Measurements from ENCODE around the gene DMBX1. TPM values are rescaled to one million over a fixed set of nuclear protein-coding genes. Genes with fewer than 3 reads are reported as not detected.

DMBX1 gene
- total RNA-seq, 1 donor from 2014 or later: not detected

DNA sequence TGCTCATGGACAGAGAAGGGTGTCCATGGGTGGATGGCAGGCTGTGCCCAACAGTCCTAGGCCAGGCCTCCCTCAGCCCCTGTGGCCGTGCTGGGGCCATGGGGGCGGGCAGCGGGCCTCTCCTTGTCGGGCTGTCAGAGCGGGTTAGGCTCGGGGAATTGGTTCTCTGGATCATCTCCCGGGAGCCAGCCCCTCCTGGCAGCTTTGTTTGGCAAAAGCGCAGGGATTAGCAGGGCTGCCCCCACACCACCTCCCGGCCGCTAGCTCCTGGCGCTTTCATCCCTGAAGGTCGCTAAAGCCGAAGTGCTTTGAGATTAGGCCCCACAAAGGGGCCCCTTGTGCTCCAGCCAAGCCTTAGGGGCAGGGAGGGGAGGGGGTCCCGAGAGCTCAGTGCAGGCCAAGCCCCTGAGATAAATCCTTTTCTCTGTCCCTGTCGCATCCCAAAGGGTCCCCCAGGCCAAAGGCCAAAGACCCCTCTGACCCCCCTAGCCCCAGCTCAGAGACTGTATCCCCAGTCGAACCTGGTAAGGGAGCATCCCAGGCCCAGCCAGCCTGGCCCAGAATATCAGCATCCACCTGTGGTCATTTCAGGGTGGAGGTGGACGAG, 9.8 kb upstream of the DMBX1 start:
- H3K36me3 Mint-ChIP-seq (ENCODE audit: low read depth): no peaks in the 10 kb centered on the region
- H3K27ac Mint-ChIP-seq (ENCODE audit: unreplicated experiment): no peak overlapping the region
- peak; percentile 42 for DNase-seq (ENCODE audit: low spot score)
- no peak overlapping the region for H3K4me3 Mint-ChIP-seq (ENCODE audit: unreplicated experiment)
- H3K27me3 Mint-ChIP-seq (ENCODE audit: low read depth): peaks cover 42% of the 10 kb centered on the region
- no peaks in the 10 kb centered on the region for H3K4me1 Mint-ChIP-seq (ENCODE audit: low read depth)
- TF ChIP-seq, protein P1, sequence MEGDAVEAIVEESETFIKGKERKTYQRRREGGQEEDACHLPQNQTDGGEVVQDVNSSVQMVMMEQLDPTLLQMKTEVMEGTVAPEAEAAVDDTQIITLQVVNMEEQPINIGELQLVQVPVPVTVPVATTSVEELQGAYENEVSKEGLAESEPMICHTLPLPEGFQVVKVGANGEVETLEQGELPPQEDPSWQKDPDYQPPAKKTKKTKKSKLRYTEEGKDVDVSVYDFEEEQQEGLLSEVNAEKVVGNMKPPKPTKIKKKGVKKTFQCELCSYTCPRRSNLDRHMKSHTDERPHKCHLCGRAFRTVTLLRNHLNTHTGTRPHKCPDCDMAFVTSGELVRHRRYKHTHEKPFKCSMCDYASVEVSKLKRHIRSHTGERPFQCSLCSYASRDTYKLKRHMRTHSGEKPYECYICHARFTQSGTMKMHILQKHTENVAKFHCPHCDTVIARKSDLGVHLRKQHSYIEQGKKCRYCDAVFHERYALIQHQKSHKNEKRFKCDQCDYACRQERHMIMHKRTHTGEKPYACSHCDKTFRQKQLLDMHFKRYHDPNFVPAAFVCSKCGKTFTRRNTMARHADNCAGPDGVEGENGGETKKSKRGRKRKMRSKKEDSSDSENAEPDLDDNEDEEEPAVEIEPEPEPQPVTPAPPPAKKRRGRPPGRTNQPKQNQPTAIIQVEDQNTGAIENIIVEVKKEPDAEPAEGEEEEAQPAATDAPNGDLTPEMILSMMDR (IDR thresholded peaks at IDR 0.05): no peak
- H3K9me3 Mint-ChIP-seq (ENCODE audit: low read depth): no peaks in the 10 kb centered on the region

DNA sequence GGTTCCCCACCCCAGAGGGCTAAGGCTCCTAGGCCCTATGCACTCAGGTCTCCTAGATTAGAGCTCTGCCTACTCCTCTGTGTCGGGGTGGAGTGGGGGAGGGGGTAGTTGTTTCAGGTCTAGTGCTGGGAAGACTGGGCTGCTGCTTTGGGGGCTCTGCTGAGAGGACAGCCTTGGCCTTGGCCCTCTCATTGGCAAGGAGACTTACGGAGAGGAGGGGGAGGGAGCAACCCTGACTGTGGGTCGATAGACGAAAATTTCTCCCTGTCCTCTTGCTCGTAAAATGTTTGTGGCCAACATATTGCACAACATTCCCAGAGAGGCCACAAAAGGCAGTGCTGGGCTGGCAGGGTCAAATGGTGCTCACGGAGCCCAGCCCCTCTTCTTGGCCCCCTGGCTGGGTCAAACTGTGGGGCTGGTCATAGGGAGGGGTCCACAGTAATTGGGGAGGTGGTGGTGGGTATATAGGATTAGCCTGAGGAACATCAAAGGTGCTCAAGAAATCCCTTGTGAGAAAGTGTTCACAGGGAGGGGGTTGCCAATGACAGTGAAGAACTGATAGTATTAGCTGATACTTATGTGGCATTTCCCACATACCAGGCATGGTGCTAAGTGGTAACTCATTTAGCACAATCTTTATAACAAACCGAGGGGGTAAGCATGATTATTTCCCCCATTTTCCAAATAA, 8.5 kb upstream of the DMBX1 start:
- Mint-ChIP-seq H3K27me3 (ENCODE audit: low read depth) (peaks cover 49% of the 10 kb centered on the region), H3K9me3 (ENCODE audit: low read depth) (no peaks in the 10 kb centered on the region), H3K4me3 (ENCODE audit: unreplicated experiment) (no peak overlapping the region), H3K4me1 (ENCODE audit: low read depth) (no peaks in the 10 kb centered on the region), H3K27ac (ENCODE audit: unreplicated experiment) (no peak overlapping the region), H3K36me3 (ENCODE audit: low read depth) (no peaks in the 10 kb centered on the region)
- TF ChIP-seq, protein P1 (IDR thresholded peaks at IDR 0.05): no peak
- peak; percentile 36 for DNase-seq (ENCODE audit: low spot score)

DNA sequence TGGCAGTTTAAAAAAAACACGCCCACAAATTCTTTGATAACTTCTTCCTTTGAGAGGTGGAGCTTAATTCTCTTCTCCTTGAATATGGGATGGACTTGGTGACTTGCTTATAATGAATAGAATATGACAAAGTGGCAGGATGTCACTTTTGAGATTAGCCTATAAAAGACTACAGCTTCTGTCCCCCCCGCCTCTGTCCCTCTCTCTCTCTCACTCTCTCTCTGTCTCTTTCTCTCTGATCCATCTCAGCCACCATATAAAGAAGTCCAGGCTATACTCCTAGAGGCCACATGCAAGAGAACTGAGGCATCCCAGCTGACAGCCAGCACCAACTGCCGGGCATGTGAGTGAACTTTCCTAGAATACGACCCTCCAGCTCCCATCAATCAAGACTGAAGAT, 7.7 kb upstream of the DMBX1 start:
- TF ChIP-seq, protein P1 (IDR thresholded peaks at IDR 0.05): no peak
- Mint-ChIP-seq H3K27me3 (ENCODE audit: low read depth) (peaks cover 58% of the 10 kb centered on the region), H3K4me1 (ENCODE audit: low read depth) (no peaks in the 10 kb centered on the region), H3K27ac (ENCODE audit: unreplicated experiment) (no peak overlapping the region), H3K9me3 (ENCODE audit: low read depth) (no peaks in the 10 kb centered on the region), H3K36me3 (ENCODE audit: low read depth) (no peaks in the 10 kb centered on the region), H3K4me3 (ENCODE audit: unreplicated experiment) (no peak overlapping the region)
- no peak for DNase-seq (ENCODE audit: low spot score)

DNA sequence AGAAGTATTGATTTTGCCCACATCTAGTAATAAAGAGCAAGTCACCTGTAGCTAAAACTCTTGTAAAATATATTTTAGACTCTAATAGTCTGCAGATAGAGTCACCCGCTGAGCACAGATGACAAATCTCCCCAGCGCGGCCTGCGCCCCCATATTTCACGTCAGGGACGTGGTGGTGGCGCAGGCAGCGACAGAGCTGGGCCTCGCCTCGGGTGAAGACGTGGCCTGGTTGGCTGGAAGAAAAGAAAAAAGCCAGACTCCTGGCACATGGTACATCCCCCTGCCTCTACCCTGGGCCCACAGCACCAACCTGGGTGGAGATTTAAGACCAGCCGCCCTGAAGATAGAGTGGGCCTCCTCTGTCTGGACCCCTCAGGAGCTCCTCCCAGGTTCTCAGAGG, 6.0 kb upstream of the DMBX1 start:
- TF ChIP-seq, protein P1 (IDR thresholded peaks at IDR 0.05): no peak
- H3K27me3 Mint-ChIP-seq (ENCODE audit: low read depth): peaks cover 68% of the 10 kb centered on the region
- no peak overlapping the region for H3K4me3 Mint-ChIP-seq (ENCODE audit: unreplicated experiment)
- no peak overlapping the region for H3K27ac Mint-ChIP-seq (ENCODE audit: unreplicated experiment)
- H3K9me3 Mint-ChIP-seq (ENCODE audit: low read depth): no peaks in the 10 kb centered on the region
- H3K36me3 Mint-ChIP-seq (ENCODE audit: low read depth): no peaks in the 10 kb centered on the region
- no peak for DNase-seq (ENCODE audit: low spot score)
- H3K4me1 Mint-ChIP-seq (ENCODE audit: low read depth): no peaks in the 10 kb centered on the region

DNA sequence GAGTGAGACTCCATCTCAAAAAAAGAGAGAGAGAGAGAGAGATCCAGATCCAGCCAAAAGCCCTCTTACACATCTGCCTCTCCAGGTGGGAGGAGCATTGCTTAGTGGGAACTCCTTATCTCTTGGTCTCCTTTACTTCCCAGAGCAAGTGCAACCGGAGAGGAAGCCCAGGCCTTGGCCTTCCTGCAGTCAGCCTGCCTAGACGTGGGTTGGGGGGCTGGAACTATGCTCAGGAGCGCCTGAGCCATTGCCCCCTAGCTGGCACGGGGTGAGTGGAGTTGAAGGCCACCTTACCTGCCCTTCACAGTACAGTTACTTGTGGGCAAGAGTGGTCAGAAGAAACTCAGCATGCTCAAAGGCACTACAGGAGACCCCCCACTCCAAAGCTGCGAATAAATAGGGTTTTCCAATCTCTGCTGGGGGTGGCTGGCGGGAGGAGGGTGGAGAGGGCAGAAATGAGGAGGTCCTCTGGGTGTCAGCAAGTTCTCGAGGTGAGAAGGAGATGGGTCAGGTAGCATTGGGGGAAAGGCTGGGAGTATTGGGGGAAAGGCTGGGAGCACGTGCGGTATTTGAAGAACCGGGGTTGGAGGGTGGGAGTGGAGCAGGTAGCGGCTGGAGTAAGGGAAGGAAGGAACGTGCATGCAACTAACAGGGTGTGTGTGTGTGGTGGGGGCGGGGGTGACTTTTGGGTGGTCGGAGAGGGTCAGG, 4.7 kb upstream of the DMBX1 start:
- peak; percentile 47 for DNase-seq (ENCODE audit: low spot score)
- Mint-ChIP-seq H3K9me3 (ENCODE audit: low read depth) (no peaks in the 10 kb centered on the region), H3K4me3 (ENCODE audit: unreplicated experiment) (no peak overlapping the region), H3K27ac (ENCODE audit: unreplicated experiment) (no peak overlapping the region), H3K27me3 (ENCODE audit: low read depth) (peaks cover 73% of the 10 kb centered on the region), H3K36me3 (ENCODE audit: low read depth) (no peaks in the 10 kb centered on the region), H3K4me1 (ENCODE audit: low read depth) (peaks cover 11% of the 10 kb centered on the region)
- TF ChIP-seq, protein P1 (IDR thresholded peaks at IDR 0.05): no peak

All from chondrocyte (in vitro differentiated cells).